Measurements from ENCODE around the gene LPXN. TPM values are rescaled to one million over a fixed set of nuclear protein-coding genes. Genes with fewer than 3 reads are reported as not detected.

The LPXN gene
- total and polyA plus RNA-seq, 10 of the 15 experiments (the other 5 are each of a cell fraction or from before 2014, with no cell fraction given) = 131 to 349 (median 201) TPM

DNA sequence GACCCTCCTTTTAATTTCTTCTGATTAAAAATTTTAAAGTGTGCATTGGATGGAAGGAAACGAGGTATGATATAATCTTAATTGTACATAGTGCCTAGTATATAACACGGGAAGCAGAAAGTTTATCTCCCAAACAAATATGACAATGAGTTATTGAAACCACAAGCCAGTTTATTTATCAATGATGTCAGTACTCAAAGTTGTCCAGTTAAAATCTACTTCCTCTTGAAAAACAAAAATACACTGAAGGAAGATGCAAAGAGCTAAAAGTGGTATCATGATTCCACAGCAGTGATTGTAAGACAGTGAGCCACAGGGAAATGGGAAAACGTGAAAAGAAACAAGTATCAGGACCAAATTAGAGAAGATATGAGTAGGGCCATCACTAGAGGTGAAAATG lies 48.9 kb downstream of the LPXN start:
- FAIRE-seq = no peak
- TF ChIP-seq MTA2 (IDR thresholded peaks at IDR 0.05; ENCODE audit: low read depth) = no peak
- no peak for TF ChIP-seq SIX5 (IDR thresholded peaks at IDR 0.05; ENCODE audit: low read depth, low read length, severe bottlenecking)
- TF ChIP-seq RAD51 (IDR thresholded peaks at IDR 0.05) = no peak
- 0 out of 2 replicates have a peak, but pooled peaks have one; percentile 19 for TF ChIP-seq PML (IDR thresholded peaks at IDR 0.05; ENCODE audit: low read length)
- intact Hi-C loops (cut with micrococcal nuclease; ENCODE audit: unreplicated experiment) (no loop called here), in situ Hi-C loops (cut with MboI) (loop anchor here (10.0 kb wide), 1 partner anchor 862 kb away; the partner anchor contains the start of gene ZDHHC5)
- Histone ChIP-seq H3K9ac (ENCODE audit: control insufficient read depth, insufficient read depth, low read length) (no peak overlapping the region), H3K36me3 (ENCODE audit: control insufficient read depth in 2 of 2, insufficient read depth in 2 of 2, low read length in 1 of 2) (peaks cover 6 to 12% of the 10 kb centered on the region in 2 experiments; a peak in 3 of 4 replicates), H3K4me3 (no peak overlapping the region), H3K27me3 (replicated peaks in 1 of 2; ENCODE audit: control insufficient read depth in 2 of 2, insufficient read depth in 2 of 2, low read length in 1 of 2) (no peaks in the 10 kb centered on the region), H3K4me1 (ENCODE audit: control insufficient read depth, insufficient read depth, low read length) (peaks cover 30% of the 10 kb centered on the region), H4K20me1 (ENCODE audit: control insufficient read depth, insufficient read depth) (no peaks in the 10 kb centered on the region), H2AFZ (ENCODE audit: control insufficient read depth, low read depth, low read length) (no peak overlapping the region), H3K27ac (ENCODE audit: control insufficient read depth, insufficient read depth) (no peak overlapping the region), H3K4me2 (ENCODE audit: control insufficient read depth, insufficient read depth) (no peak overlapping the region), H3K79me2 (ENCODE audit: control insufficient read depth, insufficient read depth, low read length) (no peaks in the 10 kb centered on the region), H3K9me3 (replicated peaks; ENCODE audit: control insufficient read depth, insufficient read depth, low read length) (no peaks in the 10 kb centered on the region)
- ChIA-PET POLR2A (no interaction called here), SMC1A (ENCODE audit: uncharacterized antibody, unreplicated experiment) (interaction anchor here (0.5 to 9.4 kb wide), 7 partner anchors 13 to 152 kb away, joined by 3 to 98 read pairs (median 8); partner anchors contain the start of gene OR5B21), RAD21 (ENCODE audit: unreplicated experiment) (interaction anchor here (0.9 to 4.0 kb wide), 2 partner anchors 41 to 726 kb away, joined by 3 to 23 read pairs; no protein-coding TSS in a partner anchor), CTCF (interaction anchor here (0.7 to 4.9 kb wide), 6 partner anchors 16 to 261 kb away, joined by 3 to 88 read pairs (median 24); partner anchors contain the start of gene OR5B21)
- no peak for DNase-seq (ENCODE audit: low read depth, low spot score)
- WGBS (ENCODE audit: insufficient coverage, insufficient replicate concordance, low lambda C conversion rate, missing lambda C conversion rate) = 95% methylated on average over 3 of the region's 3 CpGs
- BruUV-seq (replicated peaks) = TSS peak; percentile 50
- ATAC-seq = no peak

DNA sequence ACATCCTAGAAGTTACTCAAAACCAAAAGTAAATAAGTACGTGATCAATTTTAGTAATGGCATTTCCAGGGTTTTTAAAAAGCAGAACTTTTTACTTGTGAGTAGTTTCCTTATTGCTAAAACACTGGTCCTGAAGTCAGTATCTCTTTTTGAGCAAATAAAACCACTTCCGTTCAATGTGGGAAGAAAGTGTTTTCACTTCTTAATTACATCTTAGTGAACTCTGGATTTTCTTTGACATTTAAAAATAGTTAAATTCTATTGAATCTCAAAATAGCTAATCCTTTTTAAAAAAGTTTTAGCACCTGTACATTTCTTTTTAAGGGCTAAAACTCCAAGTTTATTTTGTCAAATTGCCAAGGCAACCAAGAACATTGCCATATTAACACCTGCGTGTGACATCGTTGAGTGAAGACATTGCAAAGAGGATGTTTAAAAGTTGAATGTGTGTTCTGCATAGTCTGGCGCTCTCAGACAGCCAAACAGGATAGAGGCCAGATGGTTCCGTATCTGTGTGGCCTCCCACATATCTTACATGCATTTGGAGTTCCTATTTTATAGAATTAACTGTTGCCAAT lies 50.5 kb downstream of the LPXN start:
- peak overlapping the region; percentile 75 for H3K27ac ChIP-seq (ENCODE audit: control insufficient read depth, insufficient read depth)
- peak; percentile 79 for DNase-seq (ENCODE audit: low read depth, low spot score)
- BruUV-seq (replicated peaks) = no TSS peak
- 0% methylated on average over 6 of the region's 6 CpGs for WGBS (ENCODE audit: insufficient coverage, insufficient replicate concordance, low lambda C conversion rate, missing lambda C conversion rate)
- H3K4me3 ChIP-seq = peak overlapping the region; percentile 49; the same call in 1 of the 2 replicates
- H2AFZ ChIP-seq (ENCODE audit: control insufficient read depth, low read depth, low read length) = no peak overlapping the region
- no peak overlapping the region for H3K9ac ChIP-seq (ENCODE audit: control insufficient read depth, insufficient read depth, low read length)
- CTCF ChIA-PET = interaction anchor here (0.9 to 4.9 kb wide), 25 partner anchors 8 to 1032 kb away, joined by 3 to 88 read pairs (median 6); partner anchors contain the start of genes LPXN and OR5B21
- RAD21 ChIA-PET (ENCODE audit: unreplicated experiment) = interaction anchor here (0.6 to 4.0 kb wide), 8 partner anchors 13 to 231 kb away, joined by 3 to 23 read pairs (median 5); partner anchors contain the start of gene LPXN
- peaks cover 30% of the 10 kb centered on the region for H3K4me1 ChIP-seq (ENCODE audit: control insufficient read depth, insufficient read depth, low read length)
- peak; percentile 85 for FAIRE-seq
- POLR2A ChIA-PET = interaction anchor here (0.8 kb wide), 1 partner anchor 50 kb away, joined by 3 read pairs; the partner anchor contains the start of gene LPXN
- H3K36me3 ChIP-seq (ENCODE audit: control insufficient read depth in 2 of 2, insufficient read depth in 2 of 2, low read length in 1 of 2) = peaks cover 4 to 6% of the 10 kb centered on the region in 2 experiments; a peak in 3 of 4 replicates
- no peaks in the 10 kb centered on the region for H3K9me3 ChIP-seq (replicated peaks; ENCODE audit: control insufficient read depth, insufficient read depth, low read length)
- no peaks in the 10 kb centered on the region for H4K20me1 ChIP-seq (ENCODE audit: control insufficient read depth, insufficient read depth)
- SMC1A ChIA-PET (ENCODE audit: uncharacterized antibody, unreplicated experiment) = interaction anchor here (1.0 to 9.4 kb wide), 13 partner anchors 11 to 774 kb away, joined by 3 to 98 read pairs (median 5); partner anchors contain the start of genes BTBD18, OR5B21 and OR6Q1
- intact Hi-C loops (cut with micrococcal nuclease; ENCODE audit: unreplicated experiment) = loop anchor here (1.0 to 2.0 kb wide), 2 partner anchors 18 to 48 kb away; no protein-coding TSS in a partner anchor
- in situ Hi-C loops (cut with MboI) = loop anchor here (10.0 kb wide), 1 partner anchor 860 kb away; the partner anchor contains the start of gene ZDHHC5
- H3K4me2 ChIP-seq (ENCODE audit: control insufficient read depth, insufficient read depth) = peak overlapping the region; percentile 86
- H3K27me3 ChIP-seq (replicated peaks in 1 of 2; ENCODE audit: control insufficient read depth in 2 of 2, insufficient read depth in 2 of 2, low read length in 1 of 2) = no peaks in the 10 kb centered on the region
- ATAC-seq = peak; percentile 90
- H3K79me2 ChIP-seq (ENCODE audit: control insufficient read depth, insufficient read depth, low read length) = no peaks in the 10 kb centered on the region
- TF ChIP-seq EGR1 (IDR thresholded peaks at IDR 0.05; ENCODE audit: borderline replicate concordance in 1 of 2, low read depth in 2 of 2, low read length in 2 of 2) (no peak), HDGF (IDR thresholded peaks at IDR 0.05) (no peak), ZNF384 (IDR thresholded peaks at IDR 0.05; ENCODE audit: borderline replicate concordance, low read depth, low read length) (no peak), CHD1 (IDR thresholded peaks at IDR 0.05; ENCODE audit: low read depth, low read length) (no peak), SMARCA5 (IDR thresholded peaks at IDR 0.05) (no peak), ZNF207 (IDR thresholded peaks at IDR 0.05; ENCODE audit: borderline replicate concordance) (no peak), CHD4 (IDR thresholded peaks at IDR 0.05) (no peak; the same call in 1 of the 2 replicates), EP300 (IDR thresholded peaks at IDR 0.05; ENCODE audit: borderline replicate concordance in 1 of 2, control insufficient read depth in 1 of 2, low read depth in 2 of 2, low read length in 2 of 2) (peak; percentile 67 to 92; a peak in 3 of 4 replicates)
- TF ChIP-seq, protein P1, sequence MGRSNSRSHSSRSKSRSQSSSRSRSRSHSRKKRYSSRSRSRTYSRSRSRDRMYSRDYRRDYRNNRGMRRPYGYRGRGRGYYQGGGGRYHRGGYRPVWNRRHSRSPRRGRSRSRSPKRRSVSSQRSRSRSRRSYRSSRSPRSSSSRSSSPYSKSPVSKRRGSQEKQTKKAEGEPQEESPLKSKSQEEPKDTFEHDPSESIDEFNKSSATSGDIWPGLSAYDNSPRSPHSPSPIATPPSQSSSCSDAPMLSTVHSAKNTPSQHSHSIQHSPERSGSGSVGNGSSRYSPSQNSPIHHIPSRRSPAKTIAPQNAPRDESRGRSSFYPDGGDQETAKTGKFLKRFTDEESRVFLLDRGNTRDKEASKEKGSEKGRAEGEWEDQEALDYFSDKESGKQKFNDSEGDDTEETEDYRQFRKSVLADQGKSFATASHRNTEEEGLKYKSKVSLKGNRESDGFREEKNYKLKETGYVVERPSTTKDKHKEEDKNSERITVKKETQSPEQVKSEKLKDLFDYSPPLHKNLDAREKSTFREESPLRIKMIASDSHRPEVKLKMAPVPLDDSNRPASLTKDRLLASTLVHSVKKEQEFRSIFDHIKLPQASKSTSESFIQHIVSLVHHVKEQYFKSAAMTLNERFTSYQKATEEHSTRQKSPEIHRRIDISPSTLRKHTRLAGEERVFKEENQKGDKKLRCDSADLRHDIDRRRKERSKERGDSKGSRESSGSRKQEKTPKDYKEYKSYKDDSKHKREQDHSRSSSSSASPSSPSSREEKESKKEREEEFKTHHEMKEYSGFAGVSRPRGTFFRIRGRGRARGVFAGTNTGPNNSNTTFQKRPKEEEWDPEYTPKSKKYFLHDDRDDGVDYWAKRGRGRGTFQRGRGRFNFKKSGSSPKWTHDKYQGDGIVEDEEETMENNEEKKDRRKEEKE (IDR thresholded peaks at IDR 0.05) = no peak

All from GM12878 (cell line).